Measurements from ENCODE around the gene CBS. TPM values are rescaled to one million over a fixed set of nuclear protein-coding genes. Genes with fewer than 3 reads are reported as not detected.
"Not testable (repeated sequence)": the region's sequence is repeated elsewhere in the genome, so short reads cannot be mapped to it uniquely, and the experiment has no call there.

CBS gene
- total and polyA plus RNA-seq, 9 donors, result 2.0 to 7.9 (median 5.6) TPM

DNA sequence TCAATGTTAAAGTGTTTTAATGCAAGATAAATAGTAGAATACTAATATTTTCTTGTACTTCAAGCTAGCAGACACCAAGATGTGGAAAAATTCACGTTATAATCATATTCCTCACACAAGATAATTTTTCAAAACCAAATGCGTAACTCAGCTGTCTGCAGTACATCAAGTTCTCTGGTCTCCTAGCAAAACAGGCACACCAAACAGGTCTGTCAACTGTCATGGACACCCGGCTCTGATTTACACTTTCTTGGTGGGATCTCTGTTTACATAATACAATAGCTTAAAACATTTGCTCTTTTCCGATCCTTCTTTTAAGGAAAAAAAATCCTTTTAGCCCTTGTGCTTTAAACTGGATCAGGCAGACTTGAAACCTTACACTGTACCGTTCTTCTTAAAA lies 26.0 kb upstream of the CBS start:
- not testable (repeated sequence) for H3K27ac ChIP-seq (ENCODE audit: low read length); H3K4me3 ChIP-seq (ENCODE audit: low read length); H3K4me1 ChIP-seq (ENCODE audit: control insufficient read depth, insufficient read depth, low read length); H3K36me3 ChIP-seq (ENCODE audit: control insufficient read depth, insufficient read depth, low read length); H3K9me3 ChIP-seq (replicated peaks; ENCODE audit: control insufficient read depth, low read depth, low read length); H3K27me3 ChIP-seq (ENCODE audit: control insufficient read depth, insufficient read depth, low read length); DNase-seq
- WGBS (ENCODE audit: insufficient coverage), result no CpG with 5 or more reads among the region's 5 CpGs

- no CpG with 5 or more reads among the region's 7 CpGs for WGBS (ENCODE audit: insufficient coverage)
Observed at GRCh38 chr21:43101000-43101399, 25.4 kb upstream of the CBS start.

DNA sequence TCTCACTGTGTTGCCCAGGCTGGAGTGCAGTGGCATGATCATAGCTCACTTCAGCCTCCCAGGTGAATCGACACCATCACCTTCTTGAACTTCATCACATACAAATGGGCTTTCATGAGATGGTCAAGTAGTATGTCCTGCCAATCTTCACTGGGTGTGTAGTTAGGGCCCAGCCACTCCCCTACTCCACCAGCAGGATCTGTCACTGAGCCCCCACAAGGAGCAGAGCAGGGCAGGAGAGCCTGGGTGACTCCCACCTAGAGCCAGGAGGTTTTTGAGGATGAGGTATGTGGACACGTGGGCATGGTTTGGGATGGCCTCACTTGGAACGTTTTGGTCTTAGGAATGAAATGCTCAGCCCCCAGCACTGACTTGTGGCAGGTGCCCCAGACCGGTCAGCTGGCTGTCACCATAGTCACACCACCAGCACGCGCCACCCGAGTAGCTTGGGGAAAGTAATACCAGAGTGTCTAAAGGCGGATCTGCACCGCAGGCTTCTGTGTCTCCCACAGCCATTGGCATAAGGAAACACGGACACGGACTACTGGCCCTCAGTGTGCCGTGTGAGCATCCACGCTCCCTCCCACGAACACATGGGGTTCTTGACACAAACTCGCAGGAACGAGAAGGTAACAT lies 16.5 kb upstream of the CBS start:
- not testable (repeated sequence) for H3K4me1 ChIP-seq (ENCODE audit: control insufficient read depth, insufficient read depth, low read length); DNase-seq; H3K27me3 ChIP-seq (ENCODE audit: control insufficient read depth, insufficient read depth, low read length); H3K27ac ChIP-seq (ENCODE audit: low read length); H3K4me3 ChIP-seq (ENCODE audit: low read length); H3K36me3 ChIP-seq (ENCODE audit: control insufficient read depth, insufficient read depth, low read length); H3K9me3 ChIP-seq (replicated peaks; ENCODE audit: control insufficient read depth, low read depth, low read length)
- no CpG with 5 or more reads among the region's 16 CpGs for WGBS (ENCODE audit: insufficient coverage)

More at GRCh38 chr21:43101000-43101399, 25.4 kb upstream of the CBS start:
- not testable (repeated sequence) for H3K4me1 ChIP-seq (ENCODE audit: control insufficient read depth, insufficient read depth, low read length); H3K9me3 ChIP-seq (replicated peaks; ENCODE audit: control insufficient read depth, low read depth, low read length); H3K4me3 ChIP-seq (ENCODE audit: low read length); DNase-seq; H3K36me3 ChIP-seq (ENCODE audit: control insufficient read depth, insufficient read depth, low read length); H3K27me3 ChIP-seq (ENCODE audit: control insufficient read depth, insufficient read depth, low read length); H3K27ac ChIP-seq (ENCODE audit: low read length)

DNA sequence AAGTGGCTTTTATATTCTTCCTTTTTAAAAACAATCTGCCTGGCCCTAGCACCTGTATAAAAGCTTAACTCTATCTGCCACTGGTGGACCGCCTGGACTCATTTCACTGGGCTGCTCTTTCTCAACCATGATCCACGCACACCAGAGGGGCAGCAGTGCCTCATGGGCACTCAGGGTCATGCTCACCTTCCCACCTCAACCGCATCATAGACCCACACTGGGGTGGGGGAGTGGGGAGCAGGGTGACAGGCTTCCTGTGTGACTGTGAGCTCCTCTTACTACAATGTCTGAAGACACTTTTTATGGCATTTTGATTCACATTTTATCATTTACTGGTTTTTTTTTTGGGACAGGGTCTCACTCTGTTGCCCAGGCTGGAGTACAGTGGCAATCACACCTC lies 15.3 kb upstream of the CBS start:
- not testable (repeated sequence) for DNase-seq; H3K27me3 ChIP-seq (ENCODE audit: control insufficient read depth, insufficient read depth, low read length); H3K4me3 ChIP-seq (ENCODE audit: low read length); H3K36me3 ChIP-seq (ENCODE audit: control insufficient read depth, insufficient read depth, low read length); H3K27ac ChIP-seq (ENCODE audit: low read length); H3K9me3 ChIP-seq (replicated peaks; ENCODE audit: control insufficient read depth, low read depth, low read length); H3K4me1 ChIP-seq (ENCODE audit: control insufficient read depth, insufficient read depth, low read length)
- WGBS (ENCODE audit: insufficient coverage), result no CpG with 5 or more reads among the region's 3 CpGs

GRCh38 chr21:43089463-43089862 lies 13.8 kb upstream of the CBS start:
- not testable (repeated sequence) for DNase-seq; H3K4me3 ChIP-seq (ENCODE audit: low read length); H3K27me3 ChIP-seq (ENCODE audit: control insufficient read depth, insufficient read depth, low read length); H3K27ac ChIP-seq (ENCODE audit: low read length); H3K4me1 ChIP-seq (ENCODE audit: control insufficient read depth, insufficient read depth, low read length); H3K9me3 ChIP-seq (replicated peaks; ENCODE audit: control insufficient read depth, low read depth, low read length); H3K36me3 ChIP-seq (ENCODE audit: control insufficient read depth, insufficient read depth, low read length)
- no CpG with 5 or more reads among the region's 17 CpGs for WGBS (ENCODE audit: insufficient coverage)

- H3K4me1 ChIP-seq (ENCODE audit: control insufficient read depth, insufficient read depth, low read length); H3K27ac ChIP-seq (ENCODE audit: low read length); H3K4me3 ChIP-seq (ENCODE audit: low read length); H3K36me3 ChIP-seq (ENCODE audit: control insufficient read depth, insufficient read depth, low read length); H3K9me3 ChIP-seq (replicated peaks; ENCODE audit: control insufficient read depth, low read depth, low read length); H3K27me3 ChIP-seq (ENCODE audit: control insufficient read depth, insufficient read depth, low read length); DNase-seq: not testable (repeated sequence)
- WGBS (ENCODE audit: insufficient coverage), result no CpG with 5 or more reads among the region's 24 CpGs
Observed at GRCh38 chr21:43082587-43083300, 7.1 kb upstream of the CBS start.

DNA sequence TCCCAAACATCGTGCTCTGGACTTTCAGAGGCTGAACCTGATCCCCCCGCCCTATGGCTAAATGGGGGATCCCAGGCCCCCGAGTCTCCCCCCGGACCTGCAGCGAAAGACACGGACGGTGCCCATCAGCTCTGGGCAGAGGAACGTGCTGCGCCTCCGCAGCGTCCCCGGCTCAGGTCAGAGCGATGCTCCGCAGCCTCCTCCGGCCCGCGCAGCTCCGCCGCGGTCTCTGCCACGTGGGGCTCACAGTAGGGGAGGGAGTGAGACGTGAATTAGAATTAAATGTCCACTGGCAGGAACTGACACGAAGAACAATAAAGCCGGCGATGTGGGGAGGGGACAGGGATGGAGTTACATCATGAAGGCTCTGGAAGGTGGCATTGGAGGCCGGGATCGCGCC lies 1.0 kb upstream of the CBS start:
- DNase-seq; H3K27ac ChIP-seq (ENCODE audit: low read length); H3K9me3 ChIP-seq (replicated peaks; ENCODE audit: control insufficient read depth, low read depth, low read length); H3K27me3 ChIP-seq (ENCODE audit: control insufficient read depth, insufficient read depth, low read length); H3K4me1 ChIP-seq (ENCODE audit: control insufficient read depth, insufficient read depth, low read length); H3K36me3 ChIP-seq (ENCODE audit: control insufficient read depth, insufficient read depth, low read length); H3K4me3 ChIP-seq (ENCODE audit: low read length): not testable (repeated sequence)
- WGBS (ENCODE audit: insufficient coverage), result no CpG with 5 or more reads among the region's 28 CpGs

DNA sequence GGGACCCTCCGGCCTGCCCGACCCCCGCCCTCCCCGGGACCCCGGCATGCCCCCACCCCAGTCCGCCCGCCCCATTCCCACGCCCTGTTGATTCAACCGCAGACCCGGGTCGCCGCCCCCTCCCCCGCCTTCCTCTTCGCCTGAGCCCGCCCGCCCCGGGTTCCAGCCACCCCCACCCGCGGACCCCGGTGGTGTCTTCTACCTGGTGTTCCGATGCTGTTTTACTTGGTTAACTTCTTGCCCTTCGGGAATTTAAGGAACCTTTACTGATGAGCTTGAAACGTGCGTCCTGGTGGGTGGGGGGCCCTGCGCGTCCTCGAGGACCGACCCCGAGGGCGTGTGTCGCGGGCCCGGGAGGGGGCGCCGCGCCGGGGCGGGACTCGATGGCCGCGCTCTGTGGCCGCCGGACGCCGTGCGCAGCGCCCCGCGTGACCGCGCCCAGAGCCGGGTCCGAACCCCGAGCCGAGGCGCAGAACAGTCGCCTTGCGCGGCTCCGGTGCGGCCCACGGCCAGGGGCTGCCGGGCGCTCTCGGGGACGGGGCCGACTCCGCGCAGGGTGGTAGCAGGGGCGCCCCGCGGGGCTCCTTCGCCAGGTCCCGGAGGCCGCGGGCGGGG lies 495 bp upstream of the CBS start:
- not testable (repeated sequence) for H3K36me3 ChIP-seq (ENCODE audit: control insufficient read depth, insufficient read depth, low read length); H3K27me3 ChIP-seq (ENCODE audit: control insufficient read depth, insufficient read depth, low read length); H3K9me3 ChIP-seq (replicated peaks; ENCODE audit: control insufficient read depth, low read depth, low read length); DNase-seq; H3K4me3 ChIP-seq (ENCODE audit: low read length); H3K27ac ChIP-seq (ENCODE audit: low read length); H3K4me1 ChIP-seq (ENCODE audit: control insufficient read depth, insufficient read depth, low read length)
- no CpG with 5 or more reads among the region's 77 CpGs for WGBS (ENCODE audit: insufficient coverage)

- H3K27me3 ChIP-seq (ENCODE audit: control insufficient read depth, insufficient read depth, low read length); H3K27ac ChIP-seq (ENCODE audit: low read length); DNase-seq; H3K36me3 ChIP-seq (ENCODE audit: control insufficient read depth, insufficient read depth, low read length); H3K4me1 ChIP-seq (ENCODE audit: control insufficient read depth, insufficient read depth, low read length); H3K4me3 ChIP-seq (ENCODE audit: low read length); H3K9me3 ChIP-seq (replicated peaks; ENCODE audit: control insufficient read depth, low read depth, low read length): not testable (repeated sequence)
- no CpG with 5 or more reads among the region's 74 CpGs for WGBS (ENCODE audit: insufficient coverage)
Observed at GRCh38 chr21:43074401-43075169, 1.1 kb downstream of the CBS start.

DNA sequence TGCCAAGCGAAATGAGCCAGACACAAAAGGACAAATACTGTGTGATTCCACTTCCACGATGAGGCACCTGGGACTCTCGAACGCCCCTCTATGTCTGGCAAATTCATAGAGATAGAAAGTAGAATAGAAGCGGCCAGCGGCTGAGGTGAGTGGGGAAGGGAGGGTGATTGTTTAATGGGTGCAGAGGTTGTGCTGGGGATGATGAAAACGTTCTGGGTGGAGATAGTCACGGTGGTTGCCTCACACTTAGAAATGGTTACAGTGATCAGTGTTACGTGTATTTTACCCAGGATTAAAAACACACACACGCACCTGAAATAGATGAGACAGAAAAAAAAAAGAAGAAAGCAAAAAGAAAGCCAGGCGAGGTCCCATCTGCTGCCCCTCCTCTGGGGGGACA lies 2.9 kb downstream of the CBS start:
- H3K27ac ChIP-seq (ENCODE audit: low read length); H3K36me3 ChIP-seq (ENCODE audit: control insufficient read depth, insufficient read depth, low read length); H3K4me1 ChIP-seq (ENCODE audit: control insufficient read depth, insufficient read depth, low read length); H3K9me3 ChIP-seq (replicated peaks; ENCODE audit: control insufficient read depth, low read depth, low read length); H3K4me3 ChIP-seq (ENCODE audit: low read length); H3K27me3 ChIP-seq (ENCODE audit: control insufficient read depth, insufficient read depth, low read length); DNase-seq: not testable (repeated sequence)
- no CpG with 5 or more reads among the region's 11 CpGs for WGBS (ENCODE audit: insufficient coverage)
